Neural progenitor cell (in vitro differentiated cells): ENCODE data around the gene CCDC3. TPM values are rescaled to one million over a fixed set of nuclear protein-coding genes. Genes with fewer than 3 reads are reported as not detected.
A peak's percentile ranks its signal among the peaks of the same experiment; 100 is the strongest.

ENCODE experiments used
- DNase-seq: peaks from one replicate; pipeline ENCODE4 v3.0.0-alpha.2; 2016; ENCODE audit warnings: low spot score
- H2AFZ ChIP-seq: fragments of 200-600 bp; sonication (generic); replicated peaks from 2 replicates; pipeline ENCODE4 v1.6.1; 2016; ENCODE audit warnings: antibody characterized with exemption
- H3F3A ChIP-seq: fragments of 200-600 bp; sonication (generic); 2 replicates; pipeline ENCODE4 v1.6.1; 2016; ENCODE audit warnings: antibody characterized with exemption, low read depth
- H3K27ac ChIP-seq: fragments of 200-600 bp; sonication (generic); 2 replicates; pipeline ENCODE4 v1.5.1; 2016; ENCODE audit warnings: mild to moderate bottlenecking
- H3K27me3 ChIP-seq: fragments of 200-600 bp; sonication (generic); 2 replicates; pipeline ENCODE4 v1.6.1; 2016; ENCODE audit warnings: mild to moderate bottlenecking, moderate library complexity
- H3K36me3 ChIP-seq: fragments of 200-600 bp; sonication (generic); 2 replicates; pipeline ENCODE4 v1.5.1; 2016
- H3K4me1 ChIP-seq: fragments of 200-600 bp; sonication (generic); 2 replicates; pipeline ENCODE4 v1.6.1; 2016; ENCODE audit warnings: mixed run types
- H3K4me2 ChIP-seq: fragments of 200-600 bp; sonication (generic); 2 replicates; pipeline ENCODE4 v1.6.1; 2016
- H3K4me3 ChIP-seq: fragments of 200-600 bp; sonication (generic); 2 replicates; pipeline ENCODE4 v1.5.1; 2016
- H3K79me2 ChIP-seq: fragments of 200-600 bp; sonication (generic); 2 replicates; pipeline ENCODE4 v1.6.1; 2016; ENCODE audit warnings: low read depth
- H3K9ac ChIP-seq: fragments of 200-600 bp; sonication (generic); 2 replicates; pipeline ENCODE4 v1.6.1; 2016
- H3K9me3 ChIP-seq: fragments of 200-600 bp; sonication (generic); 2 replicates; pipeline ENCODE4 v1.5.1; 2016; ENCODE audit warnings: low read depth
- H4K20me1 ChIP-seq: fragments of 200-600 bp; sonication (generic); 2 replicates; pipeline ENCODE4 v1.6.1; 2016; ENCODE audit warnings: low read depth
- H3K27ac Mint-ChIP-seq: 3 replicates; pipeline ENCODE4 v1.8.0; 2021; ENCODE audit warnings: mixed read lengths
- H3K27me3 Mint-ChIP-seq: 2 replicates; pipeline ENCODE4 v1.8.0; 2022; ENCODE audit warnings: low read depth, mild to moderate bottlenecking, inconsistent platforms, moderate library complexity, mixed read lengths; ENCODE audit not compliant: insufficient read depth
- H3K36me3 Mint-ChIP-seq: 3 replicates; pipeline ENCODE4 v1.8.0; 2021; ENCODE audit warnings: mixed read lengths
- H3K4me1 Mint-ChIP-seq: 3 replicates; pipeline ENCODE4 v1.8.0; 2021; ENCODE audit warnings: mixed read lengths
- H3K4me3 Mint-ChIP-seq: 3 replicates; pipeline ENCODE4 v1.8.0; 2021; ENCODE audit warnings: mild to moderate bottlenecking, moderate library complexity, mixed read lengths
- H3K9me3 Mint-ChIP-seq: 3 replicates; pipeline ENCODE4 v1.8.0; 2020; ENCODE audit warnings: mixed read lengths
- CTCF ChIP-seq: fragments of 200-600 bp; sonication (generic); IDR thresholded peaks from 2 replicates; pipeline ENCODE4 v1.5.1; 2017; ENCODE audit warnings: antibody characterized with exemption, mild to moderate bottlenecking
- EZH2 ChIP-seq: fragments of 200-600 bp; sonication (generic); IDR thresholded peaks from 2 replicates; pipeline ENCODE4 v1.6.1; 2017; ENCODE audit warnings: antibody characterized with exemption, mild to moderate bottlenecking, moderate library complexity
- EZH2phosphoT487 ChIP-seq: fragments of 200-600 bp; sonication (generic); IDR thresholded peaks from 2 replicates; pipeline ENCODE4 v1.6.1; 2017; ENCODE audit warnings: antibody characterized with exemption
- total RNA-seq: library from RNA; depleted of rRNA; stranded (reverse); fragments of >200 nt; gene quantifications from 2 replicates; pipeline ENCODE4 v1.2.3, GENCODE V29; 2015; ENCODE audit warnings: low replicate concordance

CCDC3 gene
- total RNA-seq, 1 donor from 2014 or later, result not detected

DNA sequence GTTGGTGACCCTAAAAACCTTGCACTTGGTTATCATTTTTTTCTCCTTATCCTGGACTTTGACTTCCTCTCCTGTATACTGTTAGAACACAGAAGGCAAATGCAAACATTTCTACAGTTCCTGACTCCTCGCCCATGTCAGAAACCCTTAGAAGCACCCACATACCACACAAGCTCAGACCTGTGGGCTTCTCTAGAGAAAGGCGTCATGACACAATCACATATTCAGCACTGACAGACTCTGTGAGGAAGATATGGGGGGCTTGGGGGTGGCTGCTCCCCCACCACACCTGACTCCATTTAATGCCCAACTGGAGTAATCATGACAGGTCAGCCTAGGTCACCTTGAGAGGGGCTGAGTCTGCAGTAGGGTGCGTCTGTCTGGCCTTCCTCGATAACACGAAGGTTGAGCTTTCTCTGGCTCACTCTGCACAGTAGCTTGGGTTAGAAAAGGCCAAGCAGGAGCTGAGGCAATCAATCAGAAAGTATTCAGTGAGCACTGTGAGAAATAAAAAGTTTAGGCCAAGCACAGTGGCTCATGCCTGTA lies 50.9 kb downstream of the CCDC3 start:
- Mint-ChIP-seq H3K9me3 (peaks cover 22% of the 10 kb centered on the region), H3K36me3 (no peaks in the 10 kb centered on the region), H3K27ac (no peak overlapping the region), H3K27me3 (peaks cover 7% of the 10 kb centered on the region), H3K4me3 (no peak overlapping the region), H3K4me1 (no peaks in the 10 kb centered on the region)
- H3K4me2 ChIP-seq, result no peak overlapping the region
- no peak overlapping the region for H3K27ac ChIP-seq
- H3F3A ChIP-seq, result no peaks in the 10 kb centered on the region
- DNase-seq, result no peak
- H3K4me1 ChIP-seq, result no peaks in the 10 kb centered on the region
- H3K9ac ChIP-seq, result no peak overlapping the region
- no peaks in the 10 kb centered on the region for H3K36me3 ChIP-seq
- H4K20me1 ChIP-seq, result no peaks in the 10 kb centered on the region
- no peaks in the 10 kb centered on the region for H3K27me3 ChIP-seq
- H2AFZ ChIP-seq, result no peak overlapping the region
- no peak overlapping the region for H3K4me3 ChIP-seq
- no peaks in the 10 kb centered on the region for H3K79me2 ChIP-seq
- TF ChIP-seq CTCF, result no peak
- TF ChIP-seq EZH2, result no peak
- TF ChIP-seq EZH2phosphoT487, result no peak
- no peaks in the 10 kb centered on the region for H3K9me3 ChIP-seq

- no peak overlapping the region for H2AFZ ChIP-seq
- no peaks in the 10 kb centered on the region for H3K36me3 ChIP-seq
- no peaks in the 10 kb centered on the region for H3F3A ChIP-seq
- H3K9me3 ChIP-seq, result no peaks in the 10 kb centered on the region
- no peak overlapping the region for H3K4me3 Mint-ChIP-seq
- no peaks in the 10 kb centered on the region for H3K79me2 ChIP-seq
- H3K27me3 Mint-ChIP-seq, result peaks cover 7% of the 10 kb centered on the region
- no peak overlapping the region for H3K4me2 ChIP-seq
- H3K4me1 Mint-ChIP-seq, result no peaks in the 10 kb centered on the region
- no peak for DNase-seq
- no peaks in the 10 kb centered on the region for H4K20me1 ChIP-seq
- H3K9ac ChIP-seq, result no peak overlapping the region
- no peaks in the 10 kb centered on the region for H3K4me1 ChIP-seq
- no peak overlapping the region for H3K27ac ChIP-seq
- TF ChIP-seq EZH2, result no peak
- peak; percentile 31 for TF ChIP-seq CTCF
- H3K27me3 ChIP-seq, result no peaks in the 10 kb centered on the region
- H3K27ac Mint-ChIP-seq, result no peak overlapping the region
- H3K36me3 Mint-ChIP-seq, result no peaks in the 10 kb centered on the region
- peaks cover 20% of the 10 kb centered on the region for H3K9me3 Mint-ChIP-seq
- no peak overlapping the region for H3K4me3 ChIP-seq
Observed at GRCh38 chr10:12949248-12949647, 52.3 kb downstream of the CCDC3 start.

GRCh38 chr10:12947741-12948140 lies 53.8 kb downstream of the CCDC3 start:
- no peaks in the 10 kb centered on the region for H3K36me3 Mint-ChIP-seq
- H3K9ac ChIP-seq, result no peak overlapping the region

More at GRCh38 chr10:12947741-12948140, 53.8 kb downstream of the CCDC3 start:
- H3K4me1 ChIP-seq, result no peaks in the 10 kb centered on the region
- H3K9me3 ChIP-seq, result no peaks in the 10 kb centered on the region
- DNase-seq, result no peak
- H4K20me1 ChIP-seq, result no peaks in the 10 kb centered on the region
- Mint-ChIP-seq H3K27me3 (peaks cover 7% of the 10 kb centered on the region), H3K4me3 (no peak overlapping the region), H3K9me3 (peaks cover 10% of the 10 kb centered on the region), H3K4me1 (no peaks in the 10 kb centered on the region), H3K27ac (no peak overlapping the region)
- no peak overlapping the region for H2AFZ ChIP-seq
- H3K79me2 ChIP-seq, result no peaks in the 10 kb centered on the region
- H3K27ac ChIP-seq, result no peak overlapping the region
- H3F3A ChIP-seq, result no peaks in the 10 kb centered on the region
- H3K4me2 ChIP-seq, result no peak overlapping the region
- no peaks in the 10 kb centered on the region for H3K36me3 ChIP-seq
- no peaks in the 10 kb centered on the region for H3K27me3 ChIP-seq
- H3K4me3 ChIP-seq, result no peak overlapping the region
- no peak for TF ChIP-seq EZH2phosphoT487
- TF ChIP-seq CTCF, result no peak
- no peak for TF ChIP-seq EZH2
